Lower lobe of right lung (tissue), 2 donors: ENCODE measurements around the gene MYO1D. TPM values are rescaled to one million over a fixed set of nuclear protein-coding genes. Genes with fewer than 3 reads are reported as not detected.

ENCODE experiments used
- ATAC-seq, 2 donors: fragments of 200-7000 bp; cut with Tn5 transposase; one replicate each; pipeline ENCODE4 v1.9.1; 2020 to 2022; ENCODE audit warnings: mild to moderate bottlenecking in 2 of 2, moderate library complexity in 2 of 2
- DNase-seq: peaks from one replicate; pipeline ENCODE4 v3.0.0-alpha.2; 2020
- H3K27ac ChIP-seq: fragments of 200-600 bp; one replicate; pipeline ENCODE4 v1.8.0; 2022
- H3K27me3 ChIP-seq: fragments of 200-600 bp; one replicate; pipeline ENCODE4 v1.8.0; 2022; ENCODE audit warnings: low read depth
- H3K36me3 ChIP-seq: fragments of 200-600 bp; one replicate; pipeline ENCODE4 v1.8.0; 2022; ENCODE audit warnings: mild to moderate bottlenecking
- H3K4me1 ChIP-seq: fragments of 200-600 bp; one replicate; pipeline ENCODE4 v1.8.0; 2022
- H3K4me3 ChIP-seq: fragments of 200-600 bp; one replicate; pipeline ENCODE4 v1.8.0; 2022; ENCODE audit warnings: mild to moderate bottlenecking
- H3K9me3 ChIP-seq: fragments of 200-600 bp; one replicate; pipeline ENCODE4 v1.8.0; 2022
- CTCF ChIP-seq: fragments of 200-600 bp; IDR thresholded peaks from one replicate; pipeline ENCODE4 v1.8.0; 2022; ENCODE audit warnings: antibody characterized with exemption, mild to moderate bottlenecking
- intact Hi-C: fragments of 100-400 bp; cut with DNase I; formaldehyde crosslinking; loops from one replicate; pipeline ENCODE4 v1.11.0; 2022
- total RNA-seq: library from RNA; stranded (reverse); fragmentation: NEBNext Ultra II Directional; extraction: Animal tissue kit (Norgen Biotek cat#: 25700); gene quantifications from one replicate; pipeline ENCODE4 v1.2.1, GENCODE V29; 2021
- donor health status: DM: no; HTN: yes; CAD: no; lungs with severe emphysema.

MYO1D gene
- total RNA-seq, 1 donor from 2014 or later: 58.0 TPM

- no peak for ATAC-seq
- no peak for TF ChIP-seq CTCF
- no peaks in the 10 kb centered on the region for H3K36me3 ChIP-seq
- intact Hi-C loops: no loop called here
- no peak overlapping the region for H3K4me3 ChIP-seq
- no peaks in the 10 kb centered on the region for H3K9me3 ChIP-seq
- no peak overlapping the region for H3K27ac ChIP-seq
- no peak for DNase-seq
- H3K27me3 ChIP-seq: no peaks in the 10 kb centered on the region
- H3K4me1 ChIP-seq: no peaks in the 10 kb centered on the region
These were observed 247.2 kb downstream of the MYO1D start for GRCh38 chr17:32629563-32630190.

GRCh38 chr17:32628271-32629044 is 248.5 kb downstream of the MYO1D start:
- no peaks in the 10 kb centered on the region for H3K27me3 ChIP-seq
- H3K36me3 ChIP-seq: no peaks in the 10 kb centered on the region
- ATAC-seq: no peak
- no peak overlapping the region for H3K4me3 ChIP-seq
- no peak for DNase-seq
- no peak overlapping the region for H3K27ac ChIP-seq
- no peaks in the 10 kb centered on the region for H3K9me3 ChIP-seq
- TF ChIP-seq CTCF: no peak
- H3K4me1 ChIP-seq: no peaks in the 10 kb centered on the region
- intact Hi-C loops: no loop called here

- intact Hi-C loops: no loop called here
- TF ChIP-seq CTCF: no peak
- DNase-seq: no peak
- no peak overlapping the region for H3K27ac ChIP-seq
- H3K9me3 ChIP-seq: no peaks in the 10 kb centered on the region
- no peak overlapping the region for H3K4me3 ChIP-seq
- ATAC-seq: no peak
- H3K36me3 ChIP-seq: no peaks in the 10 kb centered on the region
- no peaks in the 10 kb centered on the region for H3K27me3 ChIP-seq
- no peaks in the 10 kb centered on the region for H3K4me1 ChIP-seq
These were observed 249.5 kb downstream of the MYO1D start for GRCh38 chr17:32627239-32627996.

- ATAC-seq (no peak), DNase-seq (no peak)
- Histone ChIP-seq H3K4me3 (no peak overlapping the region), H3K27ac (no peak overlapping the region), H3K4me1 (no peaks in the 10 kb centered on the region), H3K27me3 (no peaks in the 10 kb centered on the region), H3K9me3 (no peaks in the 10 kb centered on the region), H3K36me3 (no peaks in the 10 kb centered on the region)
- intact Hi-C loops: no loop called here
- TF ChIP-seq CTCF: no peak
These were observed 250.5 kb downstream of the MYO1D start for GRCh38 chr17:32626379-32626791.

- ATAC-seq (no peak), DNase-seq (no peak)
- intact Hi-C loops: no loop called here
- Histone ChIP-seq H3K4me1 (no peaks in the 10 kb centered on the region), H3K9me3 (no peaks in the 10 kb centered on the region), H3K36me3 (no peaks in the 10 kb centered on the region), H3K27me3 (no peaks in the 10 kb centered on the region), H3K27ac (no peak overlapping the region), H3K4me3 (no peak overlapping the region)
- TF ChIP-seq CTCF: no peak
These were observed 251.0 kb downstream of the MYO1D start for GRCh38 chr17:32625971-32626370.
